HT1080 (cell line): ENCODE data around the gene CCT5. TPM values are rescaled to one million over a fixed set of nuclear protein-coding genes. Genes with fewer than 3 reads are reported as not detected.

Experiments used
- DNase-seq: peaks from one replicate; pipeline ENCODE4 v3.0.0-alpha.2; 2015; ENCODE audit warnings: low read depth
- total RNA-seq: library from RNA; depleted of rRNA; stranded (reverse); fragments of >200 nt; shearing (Covaris generic); gene quantifications from 2 replicates; pipeline ENCODE4 v1.2.3, GENCODE V29; 2014

Gene CCT5
- total RNA-seq, 1 experiment from 2014 or later = 1,707 TPM

DNA sequence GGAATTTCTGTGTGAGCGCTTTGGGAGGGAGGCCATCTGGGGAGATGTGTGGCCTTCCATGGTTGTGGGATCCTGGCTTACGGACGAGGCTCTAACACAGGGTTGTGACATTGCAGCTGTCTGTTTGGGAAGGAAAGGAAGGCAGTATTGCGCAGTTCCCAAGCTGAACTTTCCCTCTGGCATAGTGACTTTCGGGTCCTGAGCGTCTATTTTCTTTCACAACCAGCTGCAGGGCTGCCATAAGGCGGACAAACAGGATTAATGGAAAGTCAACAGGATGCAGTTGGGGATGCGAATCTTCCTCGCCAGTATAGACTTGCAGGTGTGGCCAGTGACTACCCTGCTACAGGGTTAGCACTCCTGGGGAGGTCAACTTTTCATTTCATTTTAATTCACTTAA, 25.9 kb downstream of the CCT5 start:
- DNase-seq = no peak

DNA sequence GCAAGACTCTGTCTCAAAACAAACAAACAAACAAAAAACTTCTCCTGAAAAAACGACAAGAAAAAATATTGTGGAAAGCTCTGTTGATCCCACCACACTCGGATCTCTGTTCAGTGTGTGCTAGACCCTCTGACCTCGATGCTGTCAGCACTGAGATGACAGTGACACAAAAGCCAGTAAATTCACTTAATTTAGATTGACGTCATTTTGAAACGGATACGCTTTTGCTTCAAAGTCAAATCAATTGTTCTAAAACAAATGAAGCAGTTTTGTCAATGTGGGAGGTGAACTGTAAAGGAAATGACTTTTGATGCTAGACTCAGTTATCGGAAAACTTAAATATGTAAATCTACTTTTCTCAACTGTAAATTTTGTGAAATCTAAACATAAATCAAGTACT, 26.6 kb downstream of the CCT5 start:
- DNase-seq = no peak

DNA sequence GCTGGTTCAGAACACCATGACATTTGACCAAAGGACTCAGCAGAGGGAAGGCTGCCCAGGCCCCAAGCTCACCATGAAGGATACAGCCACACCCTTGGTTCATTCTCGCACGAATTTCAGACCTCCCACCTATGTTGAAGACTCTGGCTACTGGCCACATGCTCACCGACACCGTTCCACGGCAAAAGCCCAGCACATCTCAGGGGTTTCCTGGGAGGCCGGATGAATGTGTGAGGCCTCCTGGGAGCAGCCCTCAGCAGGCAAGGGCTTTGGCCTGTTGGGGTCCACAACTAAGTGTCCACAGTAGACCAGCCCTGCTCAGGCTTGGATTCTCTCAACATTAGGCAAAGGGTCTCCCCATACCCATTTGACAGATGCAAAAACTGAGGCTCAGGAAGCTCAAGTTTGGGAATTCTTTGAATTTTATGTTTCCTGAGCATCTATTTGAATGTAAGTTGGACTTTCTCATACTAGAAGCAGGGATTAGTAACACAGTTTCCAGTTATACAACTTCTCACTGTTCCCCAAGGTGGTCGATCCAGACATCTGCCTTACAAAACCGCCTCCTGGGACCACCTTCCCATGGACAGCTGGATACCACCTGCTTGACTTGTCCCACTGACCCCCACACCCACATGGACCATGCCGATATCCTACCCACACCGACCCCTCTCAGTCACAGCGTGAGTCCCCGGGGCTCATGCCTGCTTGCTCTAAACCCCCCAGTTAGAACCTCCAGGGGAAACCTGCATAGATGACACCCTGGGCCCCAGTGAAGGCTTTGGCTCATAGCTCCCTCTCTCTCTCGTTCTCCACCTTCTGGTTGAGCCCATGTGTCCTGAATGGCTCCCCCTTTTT, 27.9 kb downstream of the CCT5 start:
- no peak for DNase-seq

DNA sequence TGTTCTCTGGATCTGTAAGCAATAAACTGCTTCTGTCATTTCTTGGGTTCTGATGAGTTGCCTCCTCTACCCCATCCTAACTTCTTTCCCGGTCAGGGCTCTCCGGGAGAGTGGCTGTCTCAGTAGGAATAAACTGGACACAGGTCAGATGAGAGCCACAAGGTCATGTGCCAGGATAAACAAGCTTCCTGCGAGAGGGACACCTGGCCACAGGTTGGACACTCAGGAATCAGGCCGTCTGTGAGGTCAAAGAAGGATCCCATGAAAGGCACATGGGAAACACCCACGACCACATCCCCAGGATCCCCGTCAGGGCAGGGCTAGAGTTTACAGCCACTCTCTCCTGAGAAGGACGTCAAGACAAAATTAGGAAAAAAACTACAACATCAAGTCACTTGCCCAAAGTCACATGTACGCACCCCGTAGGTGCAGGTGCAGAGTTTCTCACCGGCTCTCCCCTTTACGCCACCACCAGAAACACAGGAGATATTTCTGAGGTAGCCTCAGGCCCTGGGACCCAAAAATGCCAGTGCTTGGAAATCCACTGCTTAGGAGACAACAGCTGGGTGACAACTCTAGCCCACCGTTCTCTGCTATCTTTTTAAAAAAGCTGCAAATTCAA, 28.7 kb downstream of the CCT5 start:
- no peak for DNase-seq

DNA sequence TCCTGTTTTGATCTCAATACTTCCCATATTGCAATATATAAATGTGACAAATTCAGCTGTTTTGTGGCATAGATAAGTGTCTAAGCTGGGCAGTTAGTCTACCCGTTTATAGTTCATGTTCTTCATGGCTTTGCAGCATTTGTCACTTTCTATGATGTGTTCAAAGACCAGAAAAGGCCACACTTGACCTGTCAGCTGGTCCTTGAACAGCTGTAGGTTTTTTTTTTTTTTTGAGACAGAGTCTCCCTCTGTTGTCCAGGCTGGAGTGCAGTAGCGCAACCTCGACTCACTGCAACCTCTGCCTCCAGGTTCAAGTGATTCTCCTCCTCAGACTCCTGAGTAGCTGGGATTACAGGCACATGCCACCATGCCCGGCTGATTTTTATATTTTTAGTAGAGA, 29.2 kb downstream of the CCT5 start:
- no peak for DNase-seq

DNA sequence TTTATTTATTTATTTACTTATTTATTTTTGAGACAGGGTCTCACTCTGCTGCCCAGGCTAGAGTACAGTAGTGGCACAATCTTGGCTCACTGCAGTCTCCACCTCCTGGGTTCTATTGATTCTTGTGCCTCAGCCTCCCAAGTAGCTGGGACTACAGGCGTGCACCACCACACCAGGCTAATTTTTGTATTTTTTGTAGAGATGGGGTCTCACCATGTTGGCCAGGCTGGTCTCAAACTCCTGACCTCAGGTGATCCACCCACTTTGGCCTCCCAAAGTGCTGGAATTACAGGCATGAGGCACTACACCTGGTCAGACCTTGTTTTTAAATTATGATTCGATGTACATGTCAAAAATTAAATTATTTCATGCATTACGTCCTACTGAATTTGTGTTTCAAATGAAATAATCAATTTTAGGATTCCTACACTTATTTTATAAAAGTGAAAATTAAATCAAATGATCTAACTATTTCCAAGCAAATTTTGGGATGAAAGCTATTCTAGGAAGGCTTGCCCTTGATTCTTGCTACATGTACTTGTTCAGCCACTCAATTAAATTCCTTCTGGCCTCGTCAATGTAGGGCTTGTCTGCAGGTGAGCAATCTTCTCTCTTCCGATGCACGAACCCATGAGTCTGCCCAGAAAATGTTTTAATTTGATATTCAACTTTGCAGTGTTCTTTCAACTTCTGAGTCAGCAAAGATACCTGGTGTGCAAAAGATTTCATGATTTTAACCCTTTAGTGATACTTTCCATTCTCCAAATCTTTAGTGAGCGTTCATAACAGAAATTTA, 30.0 kb downstream of the CCT5 start:
- no peak for DNase-seq

DNA sequence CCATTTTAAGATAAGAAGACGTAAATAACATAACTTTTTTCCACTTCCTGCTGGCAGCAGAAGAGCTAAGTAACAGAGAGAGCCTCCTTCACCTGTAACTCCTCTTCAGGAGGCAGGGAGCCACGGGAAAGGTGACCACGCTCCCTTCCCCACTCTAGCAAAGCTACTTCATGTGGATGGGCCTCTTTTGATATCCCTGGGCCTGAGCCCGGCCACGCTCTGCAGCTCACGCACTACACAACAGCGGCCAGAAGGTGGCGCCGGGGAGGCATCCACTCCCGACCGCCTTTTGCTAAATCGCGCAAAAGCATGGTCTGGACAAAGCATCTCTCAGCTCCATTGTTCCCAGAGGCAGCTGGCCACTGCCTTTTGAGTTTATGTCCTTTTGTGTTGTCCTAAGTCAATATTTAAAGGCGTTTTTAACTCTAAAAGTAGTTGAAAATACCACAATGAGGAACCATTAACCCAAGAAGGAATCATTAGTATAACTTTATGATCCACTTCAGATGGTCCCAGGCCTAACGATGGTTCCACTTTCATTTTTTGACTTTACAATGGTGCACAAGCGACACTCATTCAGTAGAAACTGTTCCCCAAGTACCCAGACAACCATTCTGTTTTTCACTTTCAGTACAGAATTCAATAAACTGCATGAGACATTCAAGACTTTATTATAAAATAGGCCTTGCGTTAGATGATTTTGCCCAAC, 34.0 kb downstream of the CCT5 start:
- DNase-seq = peak; percentile 82

DNA sequence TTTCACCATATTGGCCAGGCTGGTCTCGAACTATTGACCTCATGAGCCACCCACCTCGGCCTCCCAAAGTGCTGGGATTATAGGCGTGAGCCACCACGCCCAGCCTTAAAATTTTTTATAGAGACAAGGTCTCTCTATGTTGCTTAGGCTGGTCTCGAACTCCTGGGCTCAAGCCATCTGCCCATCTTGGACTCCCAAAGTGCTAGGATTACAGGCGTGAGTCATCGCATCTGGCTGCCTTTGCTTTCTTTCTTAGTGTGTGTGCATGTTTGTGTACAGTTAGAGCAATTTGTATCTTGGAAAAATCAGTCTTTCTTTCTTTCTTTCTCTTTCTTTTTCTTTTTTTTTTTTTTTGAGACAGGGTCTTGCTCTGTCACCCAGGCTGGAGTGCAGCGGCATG, 35.3 kb downstream of the CCT5 start:
- peak; percentile 71 for DNase-seq

DNA sequence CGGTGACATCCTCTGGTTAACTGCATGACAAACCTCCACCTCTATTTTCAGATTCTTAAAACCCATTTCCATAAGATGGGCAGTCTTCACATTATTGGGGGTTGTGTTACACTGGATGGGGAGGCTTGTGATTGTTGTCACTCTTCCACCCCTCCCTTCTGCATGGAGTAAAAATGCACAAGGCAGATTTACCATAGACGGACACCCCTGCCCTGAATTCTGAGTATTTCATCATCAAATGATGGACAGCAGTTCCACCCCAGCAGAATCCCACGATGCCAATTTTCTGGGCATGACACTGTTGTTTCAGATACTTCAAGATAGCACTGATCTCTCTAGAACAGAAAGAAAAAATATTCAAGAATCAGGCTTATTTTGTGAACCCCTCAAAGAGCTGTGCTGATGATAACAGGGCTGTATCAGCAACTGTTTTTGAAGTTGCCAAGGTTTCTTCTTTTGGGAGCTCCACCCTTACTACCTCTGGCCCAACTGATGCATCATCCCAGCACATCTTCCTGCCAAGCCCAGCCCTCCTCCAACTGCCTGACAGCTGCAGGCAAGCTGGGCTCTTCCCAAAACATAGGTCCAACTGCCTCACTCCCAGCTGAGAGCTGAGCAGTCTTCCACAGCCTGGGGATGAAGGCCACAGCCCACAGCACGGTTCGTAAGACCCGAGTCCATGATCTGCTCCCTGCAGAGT, 36.2 kb downstream of the CCT5 start:
- DNase-seq = no peak

DNA sequence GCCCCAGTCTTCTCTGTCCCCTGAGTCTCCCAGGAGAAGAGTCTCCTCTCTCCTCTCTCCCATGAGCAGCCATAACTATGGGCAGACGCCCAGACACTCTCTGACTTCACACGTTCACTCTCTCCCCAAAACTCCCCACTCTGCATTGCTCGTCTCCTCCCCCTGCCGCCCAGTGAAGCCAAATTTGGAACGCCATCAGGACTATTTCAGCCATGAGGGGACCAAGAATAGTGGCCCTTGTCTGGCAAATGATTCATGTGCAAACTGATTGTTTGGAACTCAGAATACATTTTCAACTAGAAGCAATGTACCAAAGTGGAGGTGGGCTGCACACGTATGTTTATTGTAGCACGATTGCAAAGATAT, 36.8 kb downstream of the CCT5 start:
- no peak for DNase-seq

DNA sequence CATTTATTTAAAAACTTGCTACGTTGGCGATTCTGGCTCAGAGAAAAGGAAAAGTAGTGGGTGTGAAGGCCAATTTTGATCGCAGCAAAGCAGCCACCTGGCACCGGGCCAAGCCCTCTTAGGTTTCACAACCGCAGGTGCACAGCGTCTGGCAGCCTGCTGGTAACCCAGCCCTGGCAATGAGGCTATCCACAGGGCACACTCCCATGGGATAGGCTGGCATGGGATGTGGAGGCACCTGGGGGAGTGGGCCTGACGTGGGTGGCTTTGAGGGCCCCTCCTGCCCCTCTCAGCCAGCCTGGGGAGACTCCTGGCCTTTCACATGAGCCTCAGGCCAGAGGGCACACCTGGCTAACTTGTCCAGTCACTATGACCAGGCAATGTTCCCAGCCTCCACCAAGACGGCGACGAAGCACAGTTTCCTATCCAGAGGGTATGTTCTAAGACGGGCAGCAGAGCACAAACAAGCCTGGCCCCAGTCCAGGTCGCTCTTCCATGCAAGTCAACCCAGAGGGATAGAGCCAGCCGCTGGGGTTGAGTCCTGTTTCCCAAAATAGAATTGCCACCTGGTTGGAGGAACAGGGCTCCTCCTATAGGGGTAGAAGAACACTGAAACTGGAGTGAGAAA, 38.6 kb downstream of the CCT5 start:
- no peak for DNase-seq

DNA sequence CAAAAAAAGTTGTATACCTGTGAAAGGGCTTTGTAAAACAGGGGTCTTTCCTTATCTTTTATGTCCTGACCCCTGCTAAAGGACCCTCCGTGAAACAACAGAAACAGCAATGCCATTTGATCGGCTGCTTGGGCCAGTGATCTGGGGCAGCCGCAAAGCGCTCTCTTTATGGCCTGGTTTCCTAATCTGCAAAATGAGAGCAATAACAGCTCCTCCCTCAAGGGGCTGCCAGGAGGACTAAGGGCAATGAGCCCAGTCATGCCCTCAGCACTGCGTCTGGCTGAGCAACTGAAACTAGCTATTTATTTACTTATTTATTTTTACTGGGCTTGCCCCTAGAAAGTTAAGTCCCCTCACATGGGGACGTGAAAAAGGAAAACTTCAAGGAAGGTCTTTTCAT, 39.3 kb downstream of the CCT5 start:
- DNase-seq = no peak

DNA sequence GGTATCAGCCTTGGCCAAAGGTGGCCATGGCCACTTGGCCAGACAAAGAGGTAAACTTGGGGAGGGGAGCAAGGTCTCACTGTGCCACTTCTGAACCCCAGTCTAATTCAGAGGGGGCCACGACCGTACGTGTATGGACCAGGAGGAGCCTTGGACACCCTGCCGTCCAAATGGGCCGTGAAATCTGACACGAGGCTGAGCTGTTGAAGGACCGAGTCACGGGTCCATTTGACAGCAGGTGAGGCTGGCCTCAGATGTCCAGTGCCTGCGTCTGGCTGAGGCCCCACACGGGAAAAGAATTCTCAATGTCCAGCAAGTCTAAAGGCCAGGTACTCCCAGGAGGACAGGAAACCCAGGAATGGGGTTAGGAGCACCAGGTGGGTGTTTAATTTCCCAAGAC, 39.9 kb downstream of the CCT5 start:
- no peak for DNase-seq

DNA sequence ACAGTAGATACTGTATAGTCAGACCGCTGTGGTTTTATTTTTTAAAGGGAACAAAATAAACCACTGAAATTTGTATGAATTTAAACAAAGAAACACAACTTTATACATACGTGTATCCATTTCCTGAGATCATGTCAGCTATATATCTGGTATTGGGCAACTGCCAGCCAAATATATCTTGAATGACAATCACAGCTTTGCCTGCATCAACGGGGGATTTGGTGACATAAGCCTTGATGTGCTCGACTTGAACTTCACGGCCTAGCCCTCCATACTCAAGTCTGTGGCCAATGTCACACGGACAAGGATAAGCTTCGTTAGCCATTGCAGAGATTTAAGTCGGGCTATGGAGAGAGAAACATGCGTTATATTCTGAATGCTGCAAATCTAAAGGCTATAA, 40.4 kb downstream of the CCT5 start:
- DNase-seq = no peak

DNA sequence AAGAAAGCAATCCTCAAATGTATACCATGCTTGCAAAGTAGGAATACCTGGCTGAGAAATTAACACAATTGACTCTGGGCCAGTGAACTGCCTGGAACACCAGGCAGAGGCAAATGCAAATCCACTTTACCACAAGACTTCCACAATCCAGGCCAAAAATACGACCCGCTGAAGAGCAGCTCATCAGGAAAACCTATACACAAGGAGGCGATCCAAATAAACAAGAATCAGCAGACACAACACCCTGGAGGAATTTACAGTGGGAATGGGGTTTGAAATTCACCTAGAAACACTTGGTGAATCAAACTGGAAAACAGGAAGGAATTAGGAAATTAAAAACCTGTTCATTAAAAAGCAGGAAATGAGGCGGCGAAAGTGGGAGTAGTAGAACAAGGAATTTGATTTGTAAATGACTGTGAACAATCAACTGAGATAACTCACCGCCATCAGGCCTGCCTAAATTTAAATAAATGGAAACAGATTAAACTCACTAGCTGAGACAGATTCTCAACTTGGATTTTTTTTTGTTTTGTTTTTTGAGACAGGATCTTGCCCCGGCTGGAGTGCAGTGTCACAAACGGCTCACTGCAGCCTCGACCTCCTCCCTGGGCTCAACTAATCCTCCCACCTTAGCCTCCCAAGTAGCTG, 41.7 kb downstream of the CCT5 start:
- no peak for DNase-seq

DNA sequence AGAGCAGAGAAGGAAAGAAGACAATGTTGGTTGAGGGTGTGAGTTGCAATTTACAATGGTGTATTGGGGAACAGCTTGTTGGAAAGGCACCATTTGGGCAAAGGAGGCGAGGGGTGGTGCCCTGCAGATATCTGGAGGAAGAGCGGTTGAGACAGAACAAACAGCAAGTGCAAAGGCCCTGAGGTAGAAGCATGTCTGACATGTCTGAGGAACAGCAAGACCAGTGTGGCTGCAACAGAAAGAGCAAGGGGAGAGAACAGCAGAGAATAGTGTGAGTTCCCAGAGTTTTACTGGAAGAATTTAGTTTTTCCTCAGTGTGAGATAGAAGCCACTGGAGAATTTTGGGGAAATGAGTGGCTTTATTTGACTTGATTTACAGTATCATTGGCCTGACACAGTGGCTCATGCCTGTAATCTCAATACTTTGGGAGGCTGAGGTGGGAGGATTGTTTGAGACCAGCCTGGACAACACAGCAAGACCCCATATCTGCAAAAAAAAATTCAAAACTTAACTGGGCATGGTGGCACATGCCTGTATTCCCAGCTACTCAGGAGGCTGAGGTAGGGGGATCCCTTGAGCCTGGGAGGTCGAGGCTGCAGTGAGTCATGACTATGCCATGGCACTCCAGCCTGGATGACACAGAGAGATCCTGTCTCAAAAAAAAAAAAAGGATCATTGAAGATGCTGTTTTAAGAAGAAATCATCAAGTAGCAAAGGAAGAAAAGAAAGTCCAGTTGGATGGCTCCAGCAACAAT, 44.0 kb downstream of the CCT5 start:
- peak; percentile 72 for DNase-seq

DNA sequence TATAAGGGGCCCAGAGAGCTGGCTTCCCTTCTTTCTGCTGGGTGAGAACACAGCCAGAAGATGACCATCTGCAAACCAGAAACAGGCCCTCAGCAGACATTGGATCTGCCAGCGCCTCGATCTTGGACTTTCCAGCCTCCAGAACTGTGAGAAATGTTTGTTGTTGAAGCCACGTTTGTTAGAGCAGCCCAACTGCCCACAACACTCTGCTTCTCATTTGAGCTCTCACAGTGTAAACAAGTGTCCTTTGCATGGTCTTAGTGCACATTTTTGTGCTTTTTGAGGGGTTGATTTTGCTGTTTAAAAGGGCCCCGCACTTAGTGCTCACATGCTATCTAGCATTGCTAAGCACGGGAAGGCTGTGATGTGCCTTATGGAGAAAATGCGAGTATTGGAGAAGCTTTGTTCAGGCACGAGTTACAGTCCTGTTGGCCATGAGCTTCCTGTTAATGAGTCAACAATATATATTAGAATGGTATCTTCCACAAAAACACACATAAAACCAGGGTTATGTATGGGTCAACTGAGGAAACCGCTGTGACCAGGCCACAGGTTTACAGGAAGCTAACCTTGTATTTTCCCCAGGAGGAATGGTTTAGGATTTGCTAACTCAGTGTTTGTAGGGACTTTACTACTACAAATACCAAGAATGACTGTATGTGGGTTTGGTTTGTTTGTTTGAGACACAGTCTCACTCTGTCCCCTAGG, 45.7 kb downstream of the CCT5 start:
- DNase-seq = peak; percentile 39

DNA sequence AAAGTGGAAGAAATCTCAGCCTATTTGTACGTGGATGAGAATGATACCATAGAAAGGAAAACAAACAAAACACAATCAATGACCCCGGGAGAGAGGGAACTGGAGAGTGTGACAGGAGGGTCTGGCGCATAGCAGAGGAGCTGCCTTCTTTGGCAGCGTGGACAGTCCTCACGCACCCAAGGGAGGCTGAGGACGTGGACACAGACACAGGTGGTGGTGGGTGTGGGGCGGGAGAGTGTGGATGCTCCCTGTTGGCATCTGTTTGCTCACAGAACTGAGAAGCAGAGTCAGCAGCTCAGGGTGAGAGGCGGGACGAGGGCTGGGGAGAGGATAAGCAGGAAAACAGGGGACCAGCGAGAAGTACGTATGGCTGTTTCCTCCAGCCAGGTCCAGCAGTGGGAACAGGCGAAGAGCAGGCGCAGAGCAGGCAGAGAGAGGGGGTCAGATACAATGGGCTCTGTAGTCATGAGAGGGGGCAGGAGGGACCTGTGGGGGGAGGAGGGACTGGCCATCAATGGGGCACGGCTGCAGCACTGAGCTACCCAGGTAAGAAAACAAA, 47.6 kb downstream of the CCT5 start:
- DNase-seq = no peak
